Tibial artery (tissue), 4 donors: ENCODE measurements around the gene ERH.
A peak's percentile ranks its signal among the peaks of the same experiment; 100 is the strongest.

ENCODE experiments used
- DNase-seq, 2 donors: peaks; one replicate each; pipeline ENCODE4 v3.0.0-alpha.2; 2019
- H3K27ac ChIP-seq, 2 donors: fragments of 200-600 bp; sonication (generic) in 1 of 2; 1 replicate in 1 of 2; 2 replicates in 1 of 2; pipeline ENCODE4 v1.5.1; 2018 to 2019; ENCODE audit warnings: mild to moderate bottlenecking in 1 of 2
- H3K27me3 ChIP-seq, 2 donors: fragments of 200-600 bp; sonication (generic) in 1 of 2; one replicate each; pipeline versions ENCODE4 v1.5.1 to v1.6.0; 2016 to 2019
- H3K36me3 ChIP-seq, 3 donors: fragments of 200-600 bp; sonication (generic) in 2 of 3; one replicate each; pipeline ENCODE4 v1.5.1; 2016 to 2019; ENCODE audit warnings: mild to moderate bottlenecking in 2 of 3
- H3K4me1 ChIP-seq, 4 donors: fragments of 200-600 bp; sonication (generic) in 2 of 4; 1 replicate in 3 of 4; 2 replicates in 1 of 4; pipeline ENCODE4 v1.5.1; 2016 to 2019
- H3K4me3 ChIP-seq, 2 donors: fragments of 200-600 bp; sonication (generic) in 1 of 2; 1 replicate in 1 of 2; 2 replicates in 1 of 2; pipeline ENCODE4 v1.5.1; 2018 to 2019; ENCODE audit warnings: mild to moderate bottlenecking in 2 of 2
- H3K9me3 ChIP-seq, 3 donors: fragments of 200-600 bp; sonication (generic) in 1 of 3; one replicate each; pipeline ENCODE4 v1.5.1; 2016 to 2019
- intact Hi-C: fragments of 100-400 bp; cut with DNase I; formaldehyde crosslinking; loops from one replicate; pipeline ENCODE4 v1.15.0; 2023; ENCODE audit warnings: low total_unique reads
- TF ChIP-seq, protein P1 (sequence below), 2 experiments: fragments of 200-600 bp in 1 of 2; fragments of 450-650 bp in 1 of 2; IDR thresholded peaks; one replicate each; pipeline ENCODE4 v1.5.1; 2017 to 2019; ENCODE audit warnings: antibody characterized with exemption in 2 of 2, mild to moderate bottlenecking in 1 of 2, moderate library complexity in 1 of 2

Gene ERH

DNA sequence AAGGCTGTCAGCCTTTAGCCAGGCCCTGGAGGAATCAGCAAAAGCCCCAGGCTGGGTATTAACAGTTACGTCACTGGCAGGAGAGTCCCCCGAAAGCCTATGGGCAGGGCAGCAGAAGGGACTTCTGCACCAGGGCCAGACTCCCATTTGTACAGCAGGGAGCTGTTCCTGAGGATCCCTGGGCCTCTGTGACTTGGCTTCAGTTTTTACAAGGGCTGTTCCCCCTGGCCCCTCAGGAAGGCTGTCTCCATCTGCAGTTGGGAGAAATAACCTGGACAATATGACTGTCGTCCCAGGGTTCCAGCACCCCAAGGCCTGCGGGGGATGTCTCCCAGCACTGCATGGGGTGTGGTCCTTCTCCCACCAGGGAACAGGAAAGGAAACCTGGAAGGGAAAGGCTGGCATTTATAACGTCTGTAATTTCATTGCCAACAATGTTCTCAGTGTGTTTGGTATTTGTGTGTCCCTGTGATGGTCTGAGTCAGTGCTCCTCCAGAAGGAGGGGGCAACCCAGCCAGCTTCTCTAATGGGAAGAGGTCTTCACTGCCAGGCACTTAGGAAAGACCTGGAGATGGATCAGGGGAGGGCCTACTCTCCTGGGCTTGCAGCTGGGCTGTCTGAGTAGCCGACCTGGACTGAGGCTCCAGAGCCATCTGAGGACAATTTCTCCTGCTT is 42.4 kb downstream of the ERH start:
- intact Hi-C loops = loop anchor here (5.0 kb wide), 1 partner anchor 93 kb away; the partner anchor contains the start of gene GALNT16
- no peak overlapping the region for H3K4me3 ChIP-seq
- peak overlapping the region; percentile 58 to 81 for H3K27ac ChIP-seq
- peak; percentile 83 to 86 for DNase-seq
- H3K27me3 ChIP-seq = no peaks in the 10 kb centered on the region
- peaks cover 0 to 36% (median 20%) of the 10 kb centered on the region in 4 donors for H3K4me1 ChIP-seq
- TF ChIP-seq, protein P1, sequence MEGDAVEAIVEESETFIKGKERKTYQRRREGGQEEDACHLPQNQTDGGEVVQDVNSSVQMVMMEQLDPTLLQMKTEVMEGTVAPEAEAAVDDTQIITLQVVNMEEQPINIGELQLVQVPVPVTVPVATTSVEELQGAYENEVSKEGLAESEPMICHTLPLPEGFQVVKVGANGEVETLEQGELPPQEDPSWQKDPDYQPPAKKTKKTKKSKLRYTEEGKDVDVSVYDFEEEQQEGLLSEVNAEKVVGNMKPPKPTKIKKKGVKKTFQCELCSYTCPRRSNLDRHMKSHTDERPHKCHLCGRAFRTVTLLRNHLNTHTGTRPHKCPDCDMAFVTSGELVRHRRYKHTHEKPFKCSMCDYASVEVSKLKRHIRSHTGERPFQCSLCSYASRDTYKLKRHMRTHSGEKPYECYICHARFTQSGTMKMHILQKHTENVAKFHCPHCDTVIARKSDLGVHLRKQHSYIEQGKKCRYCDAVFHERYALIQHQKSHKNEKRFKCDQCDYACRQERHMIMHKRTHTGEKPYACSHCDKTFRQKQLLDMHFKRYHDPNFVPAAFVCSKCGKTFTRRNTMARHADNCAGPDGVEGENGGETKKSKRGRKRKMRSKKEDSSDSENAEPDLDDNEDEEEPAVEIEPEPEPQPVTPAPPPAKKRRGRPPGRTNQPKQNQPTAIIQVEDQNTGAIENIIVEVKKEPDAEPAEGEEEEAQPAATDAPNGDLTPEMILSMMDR (IDR thresholded peaks at IDR 0.05) = no peak
- H3K9me3 ChIP-seq = no peaks in the 10 kb centered on the region
- no peaks in the 10 kb centered on the region for H3K36me3 ChIP-seq

DNA sequence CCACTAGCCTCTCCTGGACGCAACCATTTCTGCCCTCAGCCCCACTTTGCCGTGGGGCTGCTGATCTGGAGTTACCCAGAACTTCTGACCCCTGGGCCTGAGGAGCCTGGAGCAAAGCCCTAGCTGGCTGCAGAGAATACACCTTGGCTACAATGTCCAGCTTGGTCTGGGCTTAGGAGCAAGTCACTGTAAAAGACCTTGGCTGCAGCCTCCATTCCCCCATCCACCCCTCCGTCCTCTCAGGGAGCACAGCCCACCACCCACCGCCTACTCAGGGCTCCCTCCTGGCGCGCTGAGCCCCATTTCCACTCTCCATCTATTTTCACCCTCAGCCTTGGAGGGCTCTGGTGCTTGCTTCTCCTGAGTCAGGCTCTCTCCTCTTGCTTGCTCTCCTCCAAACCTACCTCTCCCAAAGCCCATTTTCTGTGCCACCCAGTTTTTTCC is 42.9 kb downstream of the ERH start:
- H3K36me3 ChIP-seq = peaks cover 0 to 4% (median 0%) of the 10 kb centered on the region in 3 donors
- intact Hi-C loops = loop anchor here (5.0 kb wide), 1 partner anchor 93 kb away; the partner anchor contains the start of gene GALNT16
- no peak overlapping the region for H3K4me3 ChIP-seq
- no peaks in the 10 kb centered on the region for H3K9me3 ChIP-seq
- TF ChIP-seq, protein P1 (IDR thresholded peaks at IDR 0.05) = no peak
- H3K27ac ChIP-seq = peak overlapping the region; percentile 58 to 81
- no peak for DNase-seq
- no peaks in the 10 kb centered on the region for H3K27me3 ChIP-seq
- H3K4me1 ChIP-seq = peaks cover 0 to 36% (median 20%) of the 10 kb centered on the region in 4 donors

DNA sequence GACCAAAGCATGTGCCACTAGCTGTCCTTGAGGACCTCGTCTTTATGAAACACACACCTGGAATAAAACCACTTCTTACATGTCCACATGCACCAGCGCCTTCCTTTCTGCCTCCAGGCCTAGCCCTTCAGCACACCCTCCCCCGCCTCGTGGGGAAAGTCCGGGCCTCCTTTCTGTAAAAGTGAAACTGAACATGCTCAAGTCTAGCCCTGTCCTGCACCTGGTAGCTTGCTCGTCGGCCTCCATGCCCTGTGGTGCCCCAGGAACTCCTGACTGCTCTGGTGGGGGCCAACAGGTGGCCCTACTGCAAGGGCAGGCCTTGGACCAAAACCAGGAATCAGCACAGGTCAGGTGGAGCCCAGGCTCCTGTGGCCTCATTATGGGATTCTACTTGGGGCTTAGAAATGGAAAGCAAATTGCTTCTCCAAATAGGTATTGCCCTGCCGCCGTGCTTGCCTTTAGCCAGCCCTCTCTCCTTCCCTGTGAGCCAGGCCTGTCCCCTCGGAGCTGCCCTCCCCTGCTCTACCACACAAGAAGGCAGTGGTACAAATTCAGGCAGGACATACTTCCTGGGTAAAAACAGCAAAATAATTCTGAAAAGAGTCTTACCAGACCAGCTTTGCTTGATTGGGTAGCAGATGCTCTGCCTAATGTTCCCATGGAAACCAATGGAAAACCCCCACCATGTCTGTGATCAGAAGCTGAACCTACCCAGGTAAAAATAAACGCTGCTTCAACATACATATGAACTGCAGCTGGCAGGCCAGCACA is 43.5 kb downstream of the ERH start:
- H3K9me3 ChIP-seq = no peaks in the 10 kb centered on the region
- H3K36me3 ChIP-seq = peaks cover 0 to 6% (median 0%) of the 10 kb centered on the region in 3 donors
- H3K27me3 ChIP-seq = no peaks in the 10 kb centered on the region
- TF ChIP-seq, protein P1 (IDR thresholded peaks at IDR 0.05) = no peak
- H3K4me1 ChIP-seq = peaks cover 0 to 36% (median 20%) of the 10 kb centered on the region in 4 donors
- intact Hi-C loops = loop anchor here (5.0 kb wide), 1 partner anchor 92 kb away; the partner anchor contains the start of gene GALNT16
- H3K27ac ChIP-seq = peak overlapping the region; percentile 58 to 81
- no peak for DNase-seq
- no peak overlapping the region for H3K4me3 ChIP-seq

DNA sequence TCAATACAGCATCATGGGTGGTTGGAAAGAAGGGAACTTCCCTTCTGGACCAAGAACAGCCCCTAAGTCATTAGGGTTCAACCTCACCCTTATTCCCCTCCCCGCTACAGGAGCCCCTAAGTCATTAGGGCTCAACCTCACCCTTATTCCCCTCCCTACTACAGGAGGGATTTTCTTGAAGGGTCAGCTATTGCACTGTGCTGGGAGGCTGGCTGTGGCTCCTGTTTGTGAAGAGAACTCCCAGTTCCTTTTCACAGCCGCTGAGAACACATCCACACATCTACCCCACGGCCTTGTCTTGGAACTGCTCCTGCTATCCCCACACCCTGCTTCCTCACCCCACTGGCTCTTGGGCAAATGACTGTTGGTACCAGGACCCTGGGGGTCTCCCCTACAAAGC is 44.9 kb downstream of the ERH start:
- TF ChIP-seq, protein P1 (IDR thresholded peaks at IDR 0.05) = no peak
- intact Hi-C loops = no loop called here

DNA sequence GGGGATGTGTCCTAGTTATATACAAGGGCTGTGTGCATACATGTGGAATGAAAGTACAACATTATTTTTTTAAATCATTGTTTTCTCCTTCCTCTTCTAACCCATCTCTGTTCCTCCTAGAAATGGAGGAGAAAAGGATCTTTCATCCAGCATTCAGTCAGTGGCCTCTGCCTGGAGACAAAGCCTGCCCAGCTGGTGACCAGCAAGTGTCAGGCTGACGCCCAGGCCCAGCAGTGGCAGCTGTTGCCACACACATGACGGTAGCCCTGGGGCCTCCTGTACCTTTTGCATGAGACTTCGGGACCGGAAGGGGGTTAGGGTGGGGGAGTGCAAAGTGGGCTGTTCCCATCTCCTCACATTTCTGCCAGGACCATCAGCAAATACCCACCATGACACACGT is 46.2 kb downstream of the ERH start:
- Histone ChIP-seq H3K4me3 (no peak overlapping the region), H3K36me3 (peaks cover 0 to 21% (median 6%) of the 10 kb centered on the region in 3 donors), H3K4me1 (peaks cover 0 to 26% (median 20%) of the 10 kb centered on the region in 4 donors), H3K9me3 (no peaks in the 10 kb centered on the region), H3K27ac (no peak overlapping the region), H3K27me3 (no peaks in the 10 kb centered on the region)
- TF ChIP-seq, protein P1 (IDR thresholded peaks at IDR 0.05) = no peak
- DNase-seq = no peak
- intact Hi-C loops = no loop called here

More for the DNA sequence above, 44.9 kb downstream of the ERH start:
- no peaks in the 10 kb centered on the region for H3K27me3 ChIP-seq
- H3K27ac ChIP-seq = no peak overlapping the region
- peaks cover 0 to 35% (median 20%) of the 10 kb centered on the region in 4 donors for H3K4me1 ChIP-seq
- H3K36me3 ChIP-seq = peaks cover 0 to 11% (median 6%) of the 10 kb centered on the region in 3 donors
- H3K9me3 ChIP-seq = no peaks in the 10 kb centered on the region
- no peak for DNase-seq
- H3K4me3 ChIP-seq = no peak overlapping the region
